ENCODE measurements around the gene PLEKHM3. TPM values are rescaled to one million over a fixed set of nuclear protein-coding genes. Genes with fewer than 3 reads are reported as not detected.

PLEKHM3 gene
- total and polyA plus RNA-seq, 2 donors (not counting 1 experiment from before 2014, with no cell fraction given): 5.3 to 20.1 TPM

GRCh38 chr2:207967121-207967520 is 58.2 kb downstream of the PLEKHM3 start:
- no peaks in the 10 kb centered on the region for H3K4me1 ChIP-seq (ENCODE audit: control insufficient read depth, extremely low read depth, insufficient read depth, low read length)
- no peak overlapping the region for H3K4me2 ChIP-seq (ENCODE audit: extremely low read depth, insufficient read depth, low read length)
- no peak overlapping the region for H3K4me3 ChIP-seq (replicated peaks in 1 of 4; ENCODE audit: control extremely low read depth in 1 of 4, insufficient read depth in 1 of 4, low read depth in 3 of 4, low read length in 4 of 4)
- no peak overlapping the region for H3K9ac ChIP-seq (ENCODE audit: insufficient read depth, low read length)
- no peak for DNase-seq (ENCODE audit: low read depth in 2 of 2)
- no peaks in the 10 kb centered on the region for H3K27me3 ChIP-seq (ENCODE audit: control insufficient read depth, insufficient read depth, low read length)
- no peaks in the 10 kb centered on the region for H3K9me3 ChIP-seq (ENCODE audit: control insufficient read depth, insufficient read depth, low read depth, low read length)
- TF ChIP-seq CTCF (conservative IDR thresholded peaks at IDR 0.05 in 1 of 2, IDR thresholded peaks at IDR 0.05 in 1 of 2; ENCODE audit: low read depth in 1 of 2, low read length in 2 of 2) (no peak), EZH2 (IDR thresholded peaks at IDR 0.05; ENCODE audit: low read length, missing control alignments) (no peak)
- H4K20me1 ChIP-seq (ENCODE audit: control insufficient read depth, extremely low read depth, insufficient read depth, low read length): no peaks in the 10 kb centered on the region
- no peaks in the 10 kb centered on the region for H3K79me2 ChIP-seq (ENCODE audit: control insufficient read depth, insufficient read depth, low read length)
- H3K27ac ChIP-seq (ENCODE audit: insufficient read depth, low read length): no peak overlapping the region
- no peaks in the 10 kb centered on the region for H3K36me3 ChIP-seq (ENCODE audit: control insufficient read depth, insufficient read depth, low read length)
- no peak overlapping the region for H2AFZ ChIP-seq (ENCODE audit: low read length)

GRCh38 chr2:207960911-207961310 is 64.4 kb downstream of the PLEKHM3 start:
- no peaks in the 10 kb centered on the region for H3K36me3 ChIP-seq (ENCODE audit: control insufficient read depth, insufficient read depth, low read length)

GRCh38 chr2:207960090-207960489 is 65.2 kb downstream of the PLEKHM3 start:
- H3K9me3 ChIP-seq (ENCODE audit: control insufficient read depth, insufficient read depth, low read depth, low read length): no peaks in the 10 kb centered on the region
- no peak overlapping the region for H2AFZ ChIP-seq (ENCODE audit: low read length)
- H3K27ac ChIP-seq (ENCODE audit: insufficient read depth, low read length): no peak overlapping the region
- no peak overlapping the region for H3K4me3 ChIP-seq (replicated peaks in 1 of 4; ENCODE audit: control extremely low read depth in 1 of 4, insufficient read depth in 1 of 4, low read depth in 3 of 4, low read length in 4 of 4)
- H3K4me1 ChIP-seq (ENCODE audit: control insufficient read depth, extremely low read depth, insufficient read depth, low read length): no peaks in the 10 kb centered on the region
- H3K27me3 ChIP-seq (ENCODE audit: control insufficient read depth, insufficient read depth, low read length): no peaks in the 10 kb centered on the region
- no peaks in the 10 kb centered on the region for H3K36me3 ChIP-seq (ENCODE audit: control insufficient read depth, insufficient read depth, low read length)
- H3K79me2 ChIP-seq (ENCODE audit: control insufficient read depth, insufficient read depth, low read length): no peaks in the 10 kb centered on the region
- no peak overlapping the region for H3K9ac ChIP-seq (ENCODE audit: insufficient read depth, low read length)
- no peak for TF ChIP-seq EZH2 (IDR thresholded peaks at IDR 0.05; ENCODE audit: low read length, missing control alignments)
- TF ChIP-seq CTCF (conservative IDR thresholded peaks at IDR 0.05 in 1 of 2, IDR thresholded peaks at IDR 0.05 in 1 of 2; ENCODE audit: low read depth in 1 of 2, low read length in 2 of 2): no peak
- DNase-seq (ENCODE audit: low read depth in 2 of 2): no peak
- no peaks in the 10 kb centered on the region for H4K20me1 ChIP-seq (ENCODE audit: control insufficient read depth, extremely low read depth, insufficient read depth, low read length)
- no peak overlapping the region for H3K4me2 ChIP-seq (ENCODE audit: extremely low read depth, insufficient read depth, low read length)

More at GRCh38 chr2:207960911-207961310, 64.4 kb downstream of the PLEKHM3 start:
- Histone ChIP-seq H3K27me3 (ENCODE audit: control insufficient read depth, insufficient read depth, low read length) (no peaks in the 10 kb centered on the region), H3K9ac (ENCODE audit: insufficient read depth, low read length) (no peak overlapping the region), H3K4me1 (ENCODE audit: control insufficient read depth, extremely low read depth, insufficient read depth, low read length) (no peaks in the 10 kb centered on the region), H3K9me3 (ENCODE audit: control insufficient read depth, insufficient read depth, low read depth, low read length) (no peaks in the 10 kb centered on the region), H3K4me2 (ENCODE audit: extremely low read depth, insufficient read depth, low read length) (no peak overlapping the region), H3K79me2 (ENCODE audit: control insufficient read depth, insufficient read depth, low read length) (no peaks in the 10 kb centered on the region), H3K27ac (ENCODE audit: insufficient read depth, low read length) (no peak overlapping the region), H3K4me3 (replicated peaks in 1 of 4; ENCODE audit: control extremely low read depth in 1 of 4, insufficient read depth in 1 of 4, low read depth in 3 of 4, low read length in 4 of 4) (no peak overlapping the region), H4K20me1 (ENCODE audit: control insufficient read depth, extremely low read depth, insufficient read depth, low read length) (no peaks in the 10 kb centered on the region), H2AFZ (ENCODE audit: low read length) (no peak overlapping the region)
- DNase-seq (ENCODE audit: low read depth in 2 of 2): no peak
- TF ChIP-seq EZH2 (IDR thresholded peaks at IDR 0.05; ENCODE audit: low read length, missing control alignments) (no peak), CTCF (conservative IDR thresholded peaks at IDR 0.05 in 1 of 2, IDR thresholded peaks at IDR 0.05 in 1 of 2; ENCODE audit: low read depth in 1 of 2, low read length in 2 of 2) (no peak)

All from fibroblast of lung (primary cell).